ENCODE data around the gene DUSP28. TPM values are rescaled to one million over a fixed set of nuclear protein-coding genes. Genes with fewer than 3 reads are reported as not detected.

Gene DUSP28
- total RNA-seq, 1 donor: 4.7 TPM

GRCh38 chr2:240569523-240569997 is 9.4 kb downstream of the DUSP28 start:
- no peaks in the 10 kb centered on the region for H3K9me3 ChIP-seq (ENCODE audit: low read depth, low read length)
- peaks cover 25% of the 10 kb centered on the region for H3K4me1 ChIP-seq (ENCODE audit: insufficient read depth, low read length)
- no peak for TF ChIP-seq CTCF (IDR thresholded peaks at IDR 0.05; ENCODE audit: extremely low read depth, low read depth, low read length)
- H3K79me2 ChIP-seq (ENCODE audit: insufficient read depth, low read length): peaks cover 13% of the 10 kb centered on the region
- DNase-seq (ENCODE audit: insufficient read length, low spot score, missing footprints): peak; percentile 72
- H2AFZ ChIP-seq (ENCODE audit: low read length): no peak overlapping the region
- peak overlapping the region; percentile 75 for H3K4me3 ChIP-seq (ENCODE audit: insufficient read depth, low read length)
- no peaks in the 10 kb centered on the region for H4K20me1 ChIP-seq (ENCODE audit: insufficient read depth, low read length)
- peak overlapping the region; percentile 81 for H3K4me2 ChIP-seq (ENCODE audit: insufficient read depth, low read length)
- H3K36me3 ChIP-seq (ENCODE audit: insufficient read depth, low read length): no peaks in the 10 kb centered on the region
- no peaks in the 10 kb centered on the region for H3K27me3 ChIP-seq (ENCODE audit: insufficient read depth, low read length)
- H3K27ac ChIP-seq (ENCODE audit: low read depth, low read length): no peak overlapping the region

GRCh38 chr2:240569998-240570530 is 9.9 kb downstream of the DUSP28 start:
- no peak for TF ChIP-seq CTCF (IDR thresholded peaks at IDR 0.05; ENCODE audit: extremely low read depth, low read depth, low read length)
- H3K4me3 ChIP-seq (ENCODE audit: insufficient read depth, low read length): no peak overlapping the region
- peak; percentile 72 for DNase-seq (ENCODE audit: insufficient read length, low spot score, missing footprints)
- no peaks in the 10 kb centered on the region for H3K36me3 ChIP-seq (ENCODE audit: insufficient read depth, low read length)
- no peak overlapping the region for H3K4me2 ChIP-seq (ENCODE audit: insufficient read depth, low read length)
- H2AFZ ChIP-seq (ENCODE audit: low read length): no peak overlapping the region
- H3K79me2 ChIP-seq (ENCODE audit: insufficient read depth, low read length): peaks cover 13% of the 10 kb centered on the region
- H3K9me3 ChIP-seq (ENCODE audit: low read depth, low read length): no peaks in the 10 kb centered on the region
- H4K20me1 ChIP-seq (ENCODE audit: insufficient read depth, low read length): no peaks in the 10 kb centered on the region
- peaks cover 25% of the 10 kb centered on the region for H3K4me1 ChIP-seq (ENCODE audit: insufficient read depth, low read length)
- no peak overlapping the region for H3K27ac ChIP-seq (ENCODE audit: low read depth, low read length)
- no peaks in the 10 kb centered on the region for H3K27me3 ChIP-seq (ENCODE audit: insufficient read depth, low read length)

GRCh38 chr2:240570531-240571313 is 10.6 kb downstream of the DUSP28 start:
- Histone ChIP-seq H4K20me1 (ENCODE audit: insufficient read depth, low read length) (no peaks in the 10 kb centered on the region), H3K36me3 (ENCODE audit: insufficient read depth, low read length) (no peaks in the 10 kb centered on the region), H3K79me2 (ENCODE audit: insufficient read depth, low read length) (peaks cover 13% of the 10 kb centered on the region), H3K4me1 (ENCODE audit: insufficient read depth, low read length) (peaks cover 21% of the 10 kb centered on the region), H2AFZ (ENCODE audit: low read length) (no peak overlapping the region), H3K27me3 (ENCODE audit: insufficient read depth, low read length) (no peaks in the 10 kb centered on the region), H3K27ac (ENCODE audit: low read depth, low read length) (no peak overlapping the region), H3K4me3 (ENCODE audit: insufficient read depth, low read length) (no peak overlapping the region), H3K4me2 (ENCODE audit: insufficient read depth, low read length) (no peak overlapping the region), H3K9me3 (ENCODE audit: low read depth, low read length) (no peaks in the 10 kb centered on the region)
- no peak for TF ChIP-seq CTCF (IDR thresholded peaks at IDR 0.05; ENCODE audit: extremely low read depth, low read depth, low read length)
- DNase-seq (ENCODE audit: insufficient read length, low spot score, missing footprints): peak; percentile 73

GRCh38 chr2:240571314-240571973 is 11.3 kb downstream of the DUSP28 start:
- DNase-seq (ENCODE audit: insufficient read length, low spot score, missing footprints): peak; percentile 76
- Histone ChIP-seq H3K4me3 (ENCODE audit: insufficient read depth, low read length) (no peak overlapping the region), H4K20me1 (ENCODE audit: insufficient read depth, low read length) (no peaks in the 10 kb centered on the region), H3K27me3 (ENCODE audit: insufficient read depth, low read length) (no peaks in the 10 kb centered on the region), H3K27ac (ENCODE audit: low read depth, low read length) (no peak overlapping the region), H3K4me2 (ENCODE audit: insufficient read depth, low read length) (no peak overlapping the region), H3K79me2 (ENCODE audit: insufficient read depth, low read length) (peaks cover 13% of the 10 kb centered on the region), H3K9me3 (ENCODE audit: low read depth, low read length) (no peaks in the 10 kb centered on the region), H3K36me3 (ENCODE audit: insufficient read depth, low read length) (no peaks in the 10 kb centered on the region), H3K4me1 (ENCODE audit: insufficient read depth, low read length) (peaks cover 15% of the 10 kb centered on the region), H2AFZ (ENCODE audit: low read length) (no peak overlapping the region)
- TF ChIP-seq CTCF (IDR thresholded peaks at IDR 0.05; ENCODE audit: extremely low read depth, low read depth, low read length): no peak
